Measurements from ENCODE around the gene SUPT4H1.
A peak's percentile ranks its signal among the peaks of the same experiment; 100 is the strongest.

Gene SUPT4H1

DNA sequence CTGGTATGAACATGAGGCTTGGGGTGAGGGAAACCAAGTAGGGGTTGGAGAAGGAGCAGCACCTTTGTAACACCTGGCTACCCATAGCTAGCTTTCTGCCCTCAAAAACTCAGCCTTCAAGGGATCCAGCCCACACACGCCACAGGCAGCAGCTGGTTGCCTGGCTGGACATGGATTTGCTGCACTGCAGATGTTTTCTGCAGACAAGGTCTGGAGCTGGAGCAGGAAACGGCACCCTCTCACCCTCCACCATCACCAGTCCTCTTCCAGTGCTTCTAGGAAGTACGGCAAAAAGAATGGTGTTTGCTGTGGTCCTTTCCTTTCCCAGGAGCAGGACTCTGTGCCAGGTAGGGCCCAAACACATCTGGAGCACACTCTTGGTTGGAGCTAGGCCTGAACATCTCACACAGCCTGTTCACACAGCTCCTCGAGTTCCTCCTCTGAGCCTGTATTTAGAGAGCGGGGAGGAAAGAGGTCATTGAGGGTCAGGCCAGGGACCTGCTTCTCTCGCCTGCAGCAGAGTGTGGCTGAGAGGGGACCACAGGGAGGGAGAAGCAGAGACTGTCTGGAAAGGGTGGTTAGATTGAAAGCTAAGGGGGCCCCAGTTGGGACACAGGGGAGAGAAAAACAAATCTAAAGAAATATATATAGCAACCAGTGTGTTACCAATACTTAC lies 2.7 kb upstream of the SUPT4H1 start:
- no peak overlapping the region for H3K27ac ChIP-seq (ENCODE audit: low read length)
- no peak overlapping the region for H3K9ac ChIP-seq (ENCODE audit: low read length)
- H3K9me3 ChIP-seq (ENCODE audit: insufficient read depth, low read length) = no peaks in the 10 kb centered on the region
- TF ChIP-seq EZH2phosphoT487 (IDR thresholded peaks at IDR 0.05; ENCODE audit: low read depth) = no peak
- H3K36me3 ChIP-seq (replicated peaks; ENCODE audit: low read depth, low read length) = peaks cover under 1% of the 10 kb centered on the region
- H3K4me3 ChIP-seq (ENCODE audit: low read length) = no peak overlapping the region
- no peaks in the 10 kb centered on the region for H4K20me1 ChIP-seq (ENCODE audit: insufficient read depth, low read length)
- peaks cover 24% of the 10 kb centered on the region for H3K79me2 ChIP-seq (ENCODE audit: low read length)
- no peak overlapping the region for H3K4me2 ChIP-seq (ENCODE audit: low read length)
- H3K27me3 ChIP-seq (ENCODE audit: low read depth, low read length) = no peaks in the 10 kb centered on the region
- H2AFZ ChIP-seq (ENCODE audit: low read depth, low read length) = no peak overlapping the region
- H3K4me1 ChIP-seq (ENCODE audit: low read length) = peaks cover 14% of the 10 kb centered on the region

DNA sequence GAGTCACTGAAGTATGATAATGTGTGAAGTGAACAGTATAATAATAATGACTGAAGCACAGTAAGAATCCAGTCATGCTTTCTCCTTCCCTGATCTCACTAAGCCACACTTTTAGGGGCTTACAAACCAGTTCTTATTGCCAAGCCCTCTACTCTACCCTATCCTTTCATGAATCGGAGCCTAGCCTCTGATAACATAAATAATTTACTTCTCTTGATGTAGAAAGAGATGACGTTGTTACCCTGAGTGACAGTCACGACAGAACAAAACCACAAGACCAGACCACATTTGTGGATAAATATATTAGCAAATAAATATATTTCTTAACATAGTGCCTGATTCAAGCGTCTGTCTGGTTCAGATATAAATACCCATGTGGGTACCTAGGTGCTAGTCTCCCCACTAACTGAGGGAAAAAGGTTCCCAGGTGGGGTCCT lies 1.4 kb upstream of the SUPT4H1 start:
- H3K9me3 ChIP-seq (ENCODE audit: insufficient read depth, low read length) = no peaks in the 10 kb centered on the region
- TF ChIP-seq EZH2phosphoT487 (IDR thresholded peaks at IDR 0.05; ENCODE audit: low read depth) (no peak), CTCF (IDR thresholded peaks at IDR 0.05; ENCODE audit: low read depth, low read length) (no peak)
- no peaks in the 10 kb centered on the region for H4K20me1 ChIP-seq (ENCODE audit: insufficient read depth, low read length)
- peak overlapping the region; percentile 92 for H3K4me2 ChIP-seq (ENCODE audit: low read length)
- H3K27ac ChIP-seq (ENCODE audit: low read length) = no peak overlapping the region
- H3K79me2 ChIP-seq (ENCODE audit: low read length) = peaks cover 32% of the 10 kb centered on the region
- H3K4me3 ChIP-seq (ENCODE audit: low read length) = peak overlapping the region; percentile 96
- H3K4me1 ChIP-seq (ENCODE audit: low read length) = peaks cover 14% of the 10 kb centered on the region
- H3K36me3 ChIP-seq (replicated peaks; ENCODE audit: low read depth, low read length) = peaks cover 14% of the 10 kb centered on the region
- H3K9ac ChIP-seq (ENCODE audit: low read length) = peak overlapping the region; percentile 98
- no peak overlapping the region for H2AFZ ChIP-seq (ENCODE audit: low read depth, low read length)
- H3K27me3 ChIP-seq (ENCODE audit: low read depth, low read length) = no peaks in the 10 kb centered on the region

DNA sequence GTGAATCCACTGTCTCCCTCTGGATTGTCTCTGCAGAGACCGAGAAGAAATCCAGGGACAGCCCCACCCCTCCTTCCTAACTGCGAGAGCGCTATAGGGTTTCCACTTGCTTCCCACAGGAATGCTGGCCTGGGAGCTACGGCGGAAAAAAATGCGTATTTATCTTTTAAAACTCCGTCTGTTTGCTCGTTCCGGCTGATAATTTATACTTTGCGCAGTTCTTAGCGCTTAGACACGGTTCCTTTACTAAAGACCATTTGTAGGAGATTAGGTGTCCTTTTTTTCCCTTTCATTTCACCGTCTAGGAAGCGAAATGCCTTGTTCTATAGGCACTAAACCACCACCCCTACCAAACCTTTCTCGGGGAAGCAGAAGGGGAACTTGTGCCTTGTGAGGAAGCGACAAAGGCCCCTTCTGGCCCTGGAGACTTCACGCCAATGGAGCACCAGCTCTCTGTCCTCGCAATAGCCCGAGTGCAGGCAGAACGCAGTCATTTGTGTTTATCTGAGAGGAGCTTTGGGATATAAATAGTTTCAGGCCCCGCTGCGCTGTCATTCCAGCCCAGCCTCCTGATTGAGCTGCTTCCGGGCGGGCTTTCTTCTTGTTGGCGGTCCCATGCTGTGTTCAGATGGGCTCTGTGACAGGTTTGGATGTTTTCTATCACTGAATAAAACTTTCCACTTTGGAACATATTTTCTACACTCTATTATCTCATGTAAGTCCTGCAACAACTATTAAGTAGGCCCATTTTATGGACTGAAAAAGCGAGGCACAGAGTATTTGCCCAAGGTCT lies 791 bp upstream of the SUPT4H1 start:
- Histone ChIP-seq H3K4me2 (ENCODE audit: low read length) (peak overlapping the region; percentile 92), H3K27me3 (ENCODE audit: low read depth, low read length) (no peaks in the 10 kb centered on the region), H3K4me1 (ENCODE audit: low read length) (peaks cover 14% of the 10 kb centered on the region), H2AFZ (ENCODE audit: low read depth, low read length) (peak overlapping the region; percentile 1; the same call in 1 of the 2 replicates), H3K9ac (ENCODE audit: low read length) (peak overlapping the region; percentile 98), H3K4me3 (ENCODE audit: low read length) (peak overlapping the region; percentile 96), H3K9me3 (ENCODE audit: insufficient read depth, low read length) (no peaks in the 10 kb centered on the region), H3K27ac (ENCODE audit: low read length) (peak overlapping the region; percentile 77), H4K20me1 (ENCODE audit: insufficient read depth, low read length) (no peaks in the 10 kb centered on the region), H3K79me2 (ENCODE audit: low read length) (peaks cover 38% of the 10 kb centered on the region), H3K36me3 (replicated peaks; ENCODE audit: low read depth, low read length) (peaks cover 20% of the 10 kb centered on the region)
- TF ChIP-seq CTCF (IDR thresholded peaks at IDR 0.05; ENCODE audit: low read depth, low read length) (no peak), EZH2phosphoT487 (IDR thresholded peaks at IDR 0.05; ENCODE audit: low read depth) (no peak)

- Histone ChIP-seq H3K4me2 (ENCODE audit: low read length) (peak overlapping the region; percentile 79), H3K9me3 (ENCODE audit: insufficient read depth, low read length) (no peaks in the 10 kb centered on the region), H3K79me2 (ENCODE audit: low read length) (peaks cover 44% of the 10 kb centered on the region), H2AFZ (ENCODE audit: low read depth, low read length) (no peak overlapping the region), H3K27me3 (ENCODE audit: low read depth, low read length) (no peaks in the 10 kb centered on the region), H3K36me3 (replicated peaks; ENCODE audit: low read depth, low read length) (peaks cover 35% of the 10 kb centered on the region), H4K20me1 (ENCODE audit: insufficient read depth, low read length) (no peaks in the 10 kb centered on the region), H3K27ac (ENCODE audit: low read length) (peak overlapping the region; percentile 77; the same call in 1 of the 2 replicates), H3K9ac (ENCODE audit: low read length) (peak overlapping the region; percentile 98), H3K4me1 (ENCODE audit: low read length) (peaks cover 16% of the 10 kb centered on the region), H3K4me3 (ENCODE audit: low read length) (peak overlapping the region; percentile 96)
- TF ChIP-seq CTCF (IDR thresholded peaks at IDR 0.05; ENCODE audit: low read depth, low read length) (no peak), EZH2phosphoT487 (IDR thresholded peaks at IDR 0.05; ENCODE audit: low read depth) (no peak)
Observed at GRCh38 chr17:58351182-58351581, 819 bp downstream of the SUPT4H1 start.

Measured in OCI-LY3 (cell line).